Ramos (cell line): ENCODE data around the gene CCL24.

Source experiments
- in situ Hi-C: fragments of 300-500 bp; cut with MboI; formaldehyde crosslinking; loops from one replicate; pipeline ENCODE4 v1.14.3; 2022; ENCODE audit warnings: low sequenced_read_pairs; ENCODE audit not compliant: unreplicated experiment

The CCL24 gene

GRCh38 chr7:75823198-75823910, 9.7 kb upstream of the CCL24 start:
- in situ Hi-C loops = no loop called here

- in situ Hi-C loops = no loop called here
Measured at GRCh38 chr7:75820688-75821087, 7.1 kb upstream of the CCL24 start.

- in situ Hi-C loops = no loop called here
Measured at GRCh38 chr7:75819711-75820110, 6.1 kb upstream of the CCL24 start.

GRCh38 chr7:75818472-75818871, 4.9 kb upstream of the CCL24 start:
- in situ Hi-C loops = no loop called here

GRCh38 chr7:75817116-75817515, 3.5 kb upstream of the CCL24 start:
- in situ Hi-C loops = no loop called here

GRCh38 chr7:75815418-75816064, 1.9 kb upstream of the CCL24 start:
- in situ Hi-C loops = no loop called here

- in situ Hi-C loops = no loop called here
Measured at GRCh38 chr7:75814407-75814947, 871 bp upstream of the CCL24 start.

GRCh38 chr7:75813084-75813483, 522 bp downstream of the CCL24 start:
- in situ Hi-C loops = no loop called here

- in situ Hi-C loops = no loop called here
Measured at GRCh38 chr7:75811894-75812678, 1.5 kb downstream of the CCL24 start.

GRCh38 chr7:75809396-75809795, 4.2 kb downstream of the CCL24 start:
- in situ Hi-C loops = no loop called here

- in situ Hi-C loops = no loop called here
Measured at GRCh38 chr7:75808106-75808505, 5.5 kb downstream of the CCL24 start.

- in situ Hi-C loops = no loop called here
Measured at GRCh38 chr7:75807452-75807851, 6.2 kb downstream of the CCL24 start.

GRCh38 chr7:75806560-75807307, 6.9 kb downstream of the CCL24 start:
- in situ Hi-C loops = no loop called here

- in situ Hi-C loops = no loop called here
Measured at GRCh38 chr7:75804705-75805104, 8.9 kb downstream of the CCL24 start.

- in situ Hi-C loops = no loop called here
Measured at GRCh38 chr7:75804004-75804403, 9.6 kb downstream of the CCL24 start.

GRCh38 chr7:75802552-75802821, 11.1 kb downstream of the CCL24 start:
- in situ Hi-C loops = no loop called here

GRCh38 chr7:75798770-75799169, 14.8 kb downstream of the CCL24 start:
- in situ Hi-C loops = no loop called here

- in situ Hi-C loops = no loop called here
Measured at GRCh38 chr7:75796420-75796819, 17.2 kb downstream of the CCL24 start.

GRCh38 chr7:75795831-75796285, 17.7 kb downstream of the CCL24 start:
- in situ Hi-C loops = no loop called here

GRCh38 chr7:75793676-75794075, 19.9 kb downstream of the CCL24 start:
- in situ Hi-C loops = no loop called here
